ENCODE data around the gene LUZP1.

Gene LUZP1

GRCh38 chr1:23188434-23188884 lies 19.8 kb upstream of the LUZP1 start:
- no peak for DNase-seq (ENCODE audit: low spot score)

- no peak for DNase-seq (ENCODE audit: low spot score)
These were observed 19.0 kb upstream of the LUZP1 start for GRCh38 chr1:23187637-23188036.

GRCh38 chr1:23185381-23185780 lies 16.7 kb upstream of the LUZP1 start:
- no peak for DNase-seq (ENCODE audit: low spot score)

- DNase-seq (ENCODE audit: low spot score): peak; percentile 45
These were observed 15.7 kb upstream of the LUZP1 start for GRCh38 chr1:23184212-23184934.

GRCh38 chr1:23179862-23180261 lies 11.2 kb upstream of the LUZP1 start:
- no peak for DNase-seq (ENCODE audit: low spot score)

- no peak for DNase-seq (ENCODE audit: low spot score)
These were observed 10.3 kb upstream of the LUZP1 start for GRCh38 chr1:23178950-23179349.

DNA sequence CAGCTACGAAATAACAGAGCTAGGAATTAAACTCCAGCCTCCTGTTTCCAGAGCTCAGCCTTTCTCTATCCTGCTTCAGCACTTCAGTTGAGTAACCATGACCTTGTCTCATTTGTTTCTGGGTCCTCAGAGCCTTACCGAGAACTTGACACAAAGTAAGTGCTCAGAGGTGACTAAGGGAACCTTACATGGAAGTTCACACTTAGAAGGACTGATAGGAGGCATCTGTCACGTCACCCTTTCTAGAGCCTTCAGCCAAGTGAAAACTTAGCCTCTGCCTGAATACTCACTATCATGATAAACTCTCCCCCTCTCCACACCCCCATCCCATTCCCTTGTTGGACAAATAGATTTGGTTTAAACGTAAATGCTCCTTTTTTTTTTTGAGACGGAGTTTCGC lies 9.8 kb upstream of the LUZP1 start:
- no peak for DNase-seq (ENCODE audit: low spot score)

GRCh38 chr1:23177438-23178380 lies 9.1 kb upstream of the LUZP1 start:
- peak; percentile 29 for DNase-seq (ENCODE audit: low spot score)

GRCh38 chr1:23177031-23177430 lies 8.4 kb upstream of the LUZP1 start:
- DNase-seq (ENCODE audit: low spot score): no peak

DNA sequence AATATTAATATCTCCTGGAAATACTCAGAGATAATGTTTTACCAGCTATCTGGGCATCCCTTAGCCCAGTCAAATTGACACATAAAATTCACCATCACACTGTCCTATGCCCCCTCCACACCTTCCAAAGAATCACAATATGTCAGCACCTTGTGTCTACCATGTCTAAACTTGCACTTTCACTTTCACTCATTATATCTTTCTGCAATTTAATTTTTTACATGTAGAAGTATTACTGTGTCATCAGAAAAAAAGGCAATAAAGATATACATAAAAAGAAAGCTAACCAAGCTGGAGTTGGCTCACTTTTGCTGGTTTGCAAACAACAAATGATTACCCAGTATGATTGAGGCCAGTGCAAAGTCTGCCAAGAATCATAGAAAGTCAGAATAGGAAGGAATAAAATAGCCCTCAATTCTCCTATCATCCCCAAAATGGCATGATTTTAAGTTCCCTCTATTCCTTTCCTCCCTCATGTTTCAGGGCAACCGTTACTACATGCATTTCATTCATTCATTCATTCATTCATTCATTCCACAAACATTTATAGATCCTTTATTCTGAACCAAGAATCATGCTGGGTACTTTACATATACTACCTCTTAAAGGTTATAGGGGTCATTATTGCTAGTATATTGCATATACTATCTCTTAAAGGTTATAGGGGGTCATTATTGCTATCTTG lies 5.9 kb upstream of the LUZP1 start:
- DNase-seq (ENCODE audit: low spot score): no peak

GRCh38 chr1:23171181-23171755 lies 2.6 kb upstream of the LUZP1 start:
- DNase-seq (ENCODE audit: low spot score): no peak

DNA sequence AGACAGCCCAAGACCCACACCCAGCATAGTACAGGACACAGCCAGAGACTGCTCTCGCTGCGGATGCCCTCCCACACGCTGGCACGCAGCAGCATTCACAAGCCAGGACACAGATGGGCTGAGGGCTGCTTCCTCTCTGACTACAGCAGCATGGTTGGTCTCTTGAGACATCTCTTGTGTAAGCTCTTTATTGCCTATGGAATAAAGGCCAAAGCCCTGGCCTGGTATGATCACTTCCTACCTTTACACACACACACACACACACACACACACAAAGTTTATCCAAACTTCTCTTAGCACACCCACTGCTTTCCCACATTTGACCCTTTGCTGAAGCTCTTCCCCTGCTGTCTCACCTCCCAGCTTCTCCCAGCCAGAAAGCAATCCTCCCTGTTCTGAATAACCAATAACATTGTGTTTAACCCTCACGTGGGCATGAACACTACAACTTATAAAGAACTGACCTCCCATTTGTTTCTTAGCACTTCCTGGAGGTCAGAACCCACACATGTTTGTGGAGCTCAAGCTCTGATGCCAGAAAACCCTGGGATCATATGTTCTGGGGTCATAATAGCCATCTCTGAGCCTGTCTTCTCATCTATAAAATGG lies 1.2 kb upstream of the LUZP1 start:
- DNase-seq (ENCODE audit: low spot score): peak; percentile 11

DNA sequence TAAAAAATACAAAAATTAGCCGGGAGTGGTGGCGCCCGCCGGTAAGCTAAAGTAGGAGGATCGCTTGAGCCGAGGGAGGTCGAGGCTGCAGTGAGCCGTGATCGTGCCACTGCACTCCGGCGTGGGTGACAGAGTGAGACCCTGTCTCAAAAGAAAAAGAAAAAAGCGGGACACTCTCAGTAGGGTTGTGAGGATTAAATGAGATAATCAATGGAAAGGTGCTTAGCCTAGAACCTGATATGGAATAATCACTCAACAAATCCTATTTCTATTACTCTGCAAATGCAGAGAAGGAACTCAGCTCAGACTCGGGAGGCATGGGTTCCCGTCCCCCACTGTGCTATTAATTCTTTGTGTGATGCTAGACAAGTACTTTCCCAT lies 529 bp upstream of the LUZP1 start:
- DNase-seq (ENCODE audit: low spot score): no peak

DNA sequence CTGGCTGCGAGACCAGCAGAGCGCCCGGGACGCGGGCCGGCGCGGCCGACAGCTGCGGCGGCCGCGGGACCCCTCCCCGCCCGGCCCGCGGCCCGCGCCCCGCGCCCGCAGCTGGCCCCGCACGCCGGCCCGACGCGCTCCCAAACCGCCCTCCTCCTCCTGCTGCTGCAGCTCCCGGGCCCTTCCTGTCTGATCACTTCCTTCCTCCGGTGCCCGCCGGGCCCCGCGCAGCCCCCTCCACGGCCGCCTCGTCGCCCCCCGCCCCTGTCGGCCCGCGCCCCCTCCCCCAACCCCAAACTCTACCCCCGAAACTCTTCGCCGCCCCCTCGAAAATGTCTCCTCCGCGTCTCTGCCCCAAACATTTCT lies 594 bp downstream of the LUZP1 start:
- DNase-seq (ENCODE audit: low spot score): peak; percentile 11

DNA sequence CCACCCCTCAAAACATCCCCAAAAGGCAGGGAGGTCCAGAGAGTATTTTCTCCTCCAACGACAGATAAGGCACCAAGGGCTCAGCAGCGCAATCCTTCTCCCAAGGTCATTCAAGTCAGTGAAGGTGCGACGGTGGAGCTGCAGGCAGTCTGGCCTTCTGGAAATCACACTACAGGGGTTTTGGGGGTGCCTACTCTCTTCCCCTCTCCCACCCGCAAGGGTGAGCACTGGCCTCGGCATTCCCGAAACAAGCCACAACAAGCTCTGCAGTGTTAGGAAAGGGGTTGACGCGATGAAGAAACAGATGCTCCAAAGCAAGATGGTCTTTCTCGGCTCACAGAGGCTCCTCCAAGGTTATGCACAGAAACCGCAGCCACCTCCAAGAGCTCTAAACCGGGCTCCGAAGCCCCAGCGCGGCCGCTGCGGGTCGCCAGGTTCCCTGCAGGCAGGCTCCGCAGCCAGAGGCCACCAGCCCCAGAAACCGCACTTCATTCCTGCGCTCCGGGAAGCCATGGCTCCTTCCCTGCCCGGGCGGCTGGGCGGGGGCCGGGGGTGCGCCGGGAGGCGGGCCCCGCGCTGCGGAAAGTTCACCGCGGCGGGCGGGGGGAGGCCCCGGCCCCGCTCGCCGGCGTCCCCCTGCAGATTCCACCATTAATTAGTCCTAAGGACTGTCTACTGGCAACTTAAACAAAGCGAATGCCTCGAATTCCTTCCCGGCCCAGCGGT lies 1.1 kb downstream of the LUZP1 start:
- DNase-seq (ENCODE audit: low spot score): no peak

DNA sequence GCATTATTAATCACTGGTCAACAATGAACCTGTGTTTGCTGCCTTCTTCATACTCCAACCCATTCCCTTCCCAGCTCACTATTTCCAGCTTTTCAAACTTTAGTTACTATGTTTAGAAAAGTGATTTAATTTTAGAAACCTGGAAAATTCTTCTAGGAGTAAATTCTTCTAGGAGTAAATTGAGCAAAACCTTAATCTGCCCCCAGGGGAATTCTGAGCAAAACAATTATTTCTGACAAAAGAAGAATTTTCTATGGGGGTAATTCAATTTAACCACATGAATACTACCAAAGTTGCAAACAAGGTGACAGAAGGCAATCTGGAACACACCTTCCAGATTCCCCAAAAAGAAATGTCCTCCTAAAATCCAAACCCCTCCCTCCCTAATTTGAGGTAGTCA lies 1.8 kb downstream of the LUZP1 start:
- no peak for DNase-seq (ENCODE audit: low spot score)

DNA sequence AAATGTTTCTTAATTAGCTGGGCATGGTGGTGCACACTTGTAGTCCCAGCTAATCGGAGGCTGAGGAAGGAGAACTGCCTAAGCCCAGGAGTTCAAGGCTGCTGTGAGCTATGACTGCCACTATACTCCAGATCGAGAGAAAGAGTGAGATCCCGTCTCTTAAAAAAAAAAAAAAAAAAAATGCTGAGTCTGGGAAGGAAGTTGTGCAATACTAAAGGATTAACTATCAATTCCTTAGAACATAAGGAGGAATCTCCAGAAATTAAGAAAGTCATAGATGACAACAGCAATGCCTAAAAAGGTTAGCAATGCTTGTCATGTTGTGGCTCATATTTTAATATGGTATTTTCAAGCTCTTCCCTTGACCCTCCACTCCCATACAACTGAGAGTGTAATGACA lies 5.3 kb downstream of the LUZP1 start:
- no peak for DNase-seq (ENCODE audit: low spot score)

DNA sequence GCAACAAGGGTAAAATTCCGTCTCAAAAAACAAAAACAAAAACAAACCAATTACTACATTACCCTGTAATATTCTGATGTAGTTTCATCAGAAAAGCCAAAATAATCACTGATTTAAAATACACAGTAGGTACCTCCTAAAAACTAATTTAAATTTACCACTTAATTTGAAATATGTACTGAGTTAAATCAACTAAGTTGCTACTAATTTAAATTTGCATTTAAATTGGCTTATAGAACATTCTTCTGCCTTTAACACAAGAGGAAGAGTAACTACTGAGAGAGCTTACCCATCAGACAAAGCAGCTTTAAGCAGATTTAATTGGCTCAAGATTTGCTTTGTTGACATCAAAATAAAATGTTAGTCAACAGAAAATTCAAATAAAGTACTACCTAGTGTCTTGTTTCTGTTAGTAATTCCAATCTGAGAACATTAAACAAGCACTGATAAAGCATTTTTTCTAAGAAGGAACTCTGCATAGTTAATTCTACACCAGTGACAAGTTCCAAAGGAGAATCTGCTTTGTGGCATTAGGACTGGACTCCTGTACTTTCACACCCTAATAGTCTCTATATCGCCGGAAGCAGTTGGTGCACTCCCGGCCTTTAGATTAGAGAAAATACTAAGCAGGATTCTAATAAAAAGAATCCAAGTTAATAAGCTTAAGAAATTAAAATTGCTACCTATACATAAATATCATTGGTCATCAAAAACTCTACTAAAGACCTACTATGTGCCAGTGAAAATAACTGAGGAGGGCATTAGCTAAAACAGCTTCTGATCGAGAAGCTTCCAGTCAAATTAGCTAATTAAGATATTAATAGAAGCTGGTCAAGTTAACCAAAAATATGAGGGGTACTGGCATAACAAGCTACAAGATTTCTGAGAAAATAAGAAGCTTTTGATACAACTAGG lies 8.4 kb downstream of the LUZP1 start:
- no peak for DNase-seq (ENCODE audit: low spot score)

DNA sequence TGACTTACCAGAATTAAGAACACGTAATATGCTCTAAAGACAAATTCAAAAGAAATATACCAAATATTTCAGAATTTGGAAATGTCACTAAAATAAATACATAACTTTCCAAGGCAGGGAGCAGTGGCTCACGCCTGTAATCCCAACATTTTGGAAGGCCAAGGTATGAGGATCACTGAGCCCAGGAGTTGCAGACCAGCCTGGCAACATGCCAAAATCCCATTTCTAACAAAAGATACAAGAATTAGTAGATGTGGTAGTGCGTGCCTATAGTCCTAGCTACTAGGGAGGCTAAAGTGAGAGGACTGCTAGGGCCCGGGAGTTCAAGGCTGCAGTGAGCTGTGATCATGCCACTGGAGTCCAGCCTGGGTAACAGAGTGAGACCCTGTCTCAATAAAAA lies 11.7 kb downstream of the LUZP1 start:
- DNase-seq (ENCODE audit: low spot score): no peak
